Middle frontal gyrus (tissue), 1 donor: ENCODE data around the gene ATP2B3.

Experiments
- DNase-seq: peaks from one replicate; pipeline ENCODE4 v3.0.0-alpha.2; 2015; ENCODE audit warnings: low spot score; ENCODE audit errors: extremely low spot score

Gene ATP2B3

GRCh38 chrX:153610836-153611213, 93.4 kb downstream of the ATP2B3 start:
- no peak for DNase-seq

- no peak for DNase-seq
These were observed 94.1 kb downstream of the ATP2B3 start for GRCh38 chrX:153611298-153612095.

GRCh38 chrX:153612413-153612812, 95.0 kb downstream of the ATP2B3 start:
- no peak for DNase-seq

GRCh38 chrX:153614818-153615217, 97.4 kb downstream of the ATP2B3 start:
- DNase-seq, result no peak

GRCh38 chrX:153620576-153620975, 103.1 kb downstream of the ATP2B3 start:
- no peak for DNase-seq

- no peak for DNase-seq
These were observed 104.6 kb downstream of the ATP2B3 start for GRCh38 chrX:153621949-153622598.

GRCh38 chrX:153622661-153623309, 105.3 kb downstream of the ATP2B3 start:
- DNase-seq, result no peak

- DNase-seq, result no peak
These were observed 106.0 kb downstream of the ATP2B3 start for GRCh38 chrX:153623310-153624029.

- no peak for DNase-seq
These were observed 107.0 kb downstream of the ATP2B3 start for GRCh38 chrX:153624196-153625091.

GRCh38 chrX:153625271-153626024, 108.0 kb downstream of the ATP2B3 start:
- no peak for DNase-seq

GRCh38 chrX:153626025-153626633, 108.7 kb downstream of the ATP2B3 start:
- no peak for DNase-seq

GRCh38 chrX:153626863-153627674, 109.6 kb downstream of the ATP2B3 start:
- no peak for DNase-seq

GRCh38 chrX:153627675-153628111, 110.3 kb downstream of the ATP2B3 start:
- DNase-seq, result no peak

- DNase-seq, result no peak
These were observed 110.7 kb downstream of the ATP2B3 start for GRCh38 chrX:153628129-153628528.

GRCh38 chrX:153628665-153629064, 111.2 kb downstream of the ATP2B3 start:
- DNase-seq, result no peak

- DNase-seq, result no peak
These were observed 113.9 kb downstream of the ATP2B3 start for GRCh38 chrX:153631346-153631745.

- DNase-seq, result no peak
These were observed 114.6 kb downstream of the ATP2B3 start for GRCh38 chrX:153631907-153632594.
